DND-41 (cell line): ENCODE measurements around the gene KLK14.

Source experiments
- ATAC-seq: fragments of 200-7000 bp; cut with Tn5 transposase; 3 replicates; pipeline ENCODE4 v1.9.1; 2021; ENCODE audit warnings: low read depth; ENCODE audit not compliant: insufficient read depth
- DNase-seq: peaks from one replicate; pipeline ENCODE4 v3.0.0-alpha.2; 2020
- H2AFZ ChIP-seq: 2 replicates; pipeline ENCODE4 v1.6.0; 2012; ENCODE audit warnings: low read depth, low read length
- H3K27ac ChIP-seq: 2 replicates; pipeline ENCODE4 v1.5.1; 2012; ENCODE audit warnings: low read length, inconsistent platforms
- H3K27me3 ChIP-seq: fragments of 200-600 bp; sonication (generic); 2 replicates; pipeline ENCODE4 v1.6.0; 2012; ENCODE audit warnings: low read length, mild to moderate bottlenecking, inconsistent platforms; ENCODE audit not compliant: insufficient read depth, poor library complexity
- H3K36me3 ChIP-seq: 2 replicates; pipeline ENCODE4 v1.5.1; 2012; ENCODE audit warnings: low read length, inconsistent platforms; ENCODE audit not compliant: insufficient read depth
- H3K4me1 ChIP-seq: 2 replicates; pipeline ENCODE4 v1.5.1; 2012; ENCODE audit warnings: mild to moderate bottlenecking, low read length; ENCODE audit not compliant: insufficient read depth
- H3K4me2 ChIP-seq: 2 replicates; pipeline ENCODE4 v1.6.0; 2012; ENCODE audit warnings: mild to moderate bottlenecking, moderate library complexity, low read length, inconsistent platforms; ENCODE audit not compliant: insufficient read depth
- H3K4me3 ChIP-seq, 2 experiments: fragments of 200-600 bp in 1 of 2; shearing (Covaris generic) in 1 of 2; 2 replicates each; pipeline ENCODE4 v1.5.1; 2012 to 2016; ENCODE audit warnings: inconsistent platforms in 2 of 2, low read length in 2 of 2, mild to moderate bottlenecking in 2 of 2, low read depth in 1 of 2, moderate library complexity in 1 of 2
- H3K79me2 ChIP-seq: 2 replicates; pipeline ENCODE4 v1.6.0; 2012; ENCODE audit warnings: low read length, inconsistent platforms; ENCODE audit not compliant: insufficient read depth
- H3K9ac ChIP-seq: 2 replicates; pipeline ENCODE4 v1.6.0; 2012; ENCODE audit warnings: low read depth, mild to moderate bottlenecking, inconsistent platforms, low read length, moderate library complexity
- H3K9me3 ChIP-seq: 2 replicates; pipeline ENCODE4 v1.5.1; 2012; ENCODE audit warnings: low read length, moderate library complexity, mild to moderate bottlenecking, inconsistent platforms; ENCODE audit not compliant: insufficient read depth, severe bottlenecking
- H4K20me1 ChIP-seq: 2 replicates; pipeline ENCODE4 v1.6.0; 2012; ENCODE audit warnings: low read length; ENCODE audit not compliant: insufficient read depth
- EZH2 ChIP-seq: IDR thresholded peaks from 3 replicates; pipeline ENCODE4 v1.6.1; 2012; ENCODE audit warnings: borderline replicate concordance, low read depth, mild to moderate bottlenecking, moderate library complexity, low read length, inconsistent platforms; ENCODE audit not compliant: severe bottlenecking
- TF ChIP-seq, protein P1 (sequence below): IDR thresholded peaks from 2 replicates; pipeline ENCODE4 v1.5.1; 2012; ENCODE audit warnings: borderline replicate concordance, low read length, moderate library complexity, mild to moderate bottlenecking; ENCODE audit not compliant: poor library complexity, severe bottlenecking; ENCODE audit errors: extremely low read depth

KLK14 gene

DNA sequence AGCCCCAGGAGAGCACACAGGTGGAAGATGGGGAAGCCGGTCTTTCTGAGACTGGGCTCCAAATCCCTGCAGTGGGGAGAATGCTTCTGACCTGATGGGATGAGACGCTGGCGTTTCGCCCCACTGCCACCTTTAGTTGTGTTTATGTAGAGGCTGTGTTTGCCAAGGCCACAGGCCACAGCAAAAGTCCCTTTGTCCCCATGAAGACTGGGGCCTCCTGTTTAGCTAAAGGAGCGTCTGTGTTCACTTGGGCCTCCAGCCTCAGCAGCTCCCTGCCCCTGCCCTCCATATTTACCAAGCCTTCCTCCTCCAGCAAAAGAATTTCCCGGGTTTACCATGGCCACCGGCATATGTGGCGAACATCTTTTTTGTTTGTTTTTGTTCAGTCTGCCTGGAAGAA is 10.4 kb upstream of the KLK14 start:
- ATAC-seq = no peak
- H3K4me2 ChIP-seq = no peak overlapping the region

DNA sequence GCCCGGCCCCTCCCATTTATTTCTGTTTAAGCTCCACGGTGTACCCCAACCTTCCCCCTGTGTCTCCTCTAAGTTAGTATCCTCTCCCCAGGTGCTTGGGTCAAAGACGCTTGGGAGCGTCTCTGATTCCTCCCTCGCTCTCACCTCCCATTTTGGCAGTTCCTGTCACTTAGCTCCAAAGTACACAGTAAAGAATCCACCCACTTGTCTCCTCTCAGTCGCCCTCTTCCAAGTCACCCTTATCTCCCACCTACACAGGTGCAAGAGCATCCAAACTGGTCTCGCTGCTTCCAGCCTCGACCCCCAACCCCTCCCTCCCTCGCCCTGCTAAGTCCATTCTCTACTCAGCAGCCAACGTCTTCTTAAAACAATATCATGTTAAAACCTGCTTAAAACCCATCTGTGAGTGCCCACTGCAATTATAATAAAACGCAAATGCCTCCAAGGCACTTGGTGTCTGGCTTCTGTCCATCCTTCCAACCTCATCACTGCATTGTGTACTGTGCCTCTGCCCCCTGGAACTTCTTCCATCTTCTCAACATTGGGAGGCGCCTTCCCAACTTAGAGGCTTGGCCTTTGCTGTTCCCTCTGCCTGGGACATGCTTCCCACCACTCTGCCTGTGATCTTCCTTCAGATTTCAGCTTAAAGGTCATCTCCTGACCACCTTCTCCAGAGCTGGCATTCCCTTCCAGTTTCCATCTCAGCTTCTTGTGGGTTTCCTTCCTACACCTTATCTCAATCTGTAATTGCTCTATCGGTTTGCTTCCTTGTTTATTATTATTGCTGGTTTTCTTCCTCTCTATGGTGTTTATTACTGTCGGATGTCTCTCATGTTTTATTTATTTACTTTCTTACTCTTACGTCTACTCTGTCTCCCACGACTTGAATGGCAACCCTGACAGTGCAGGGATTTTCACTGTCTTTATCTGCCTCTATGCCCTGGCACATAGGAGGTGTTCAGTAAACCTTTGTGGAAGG is 9.5 kb upstream of the KLK14 start:
- H3K79me2 ChIP-seq = no peaks in the 10 kb centered on the region
- no peak overlapping the region for H2AFZ ChIP-seq
- no peak for TF ChIP-seq EZH2
- TF ChIP-seq, protein P1, sequence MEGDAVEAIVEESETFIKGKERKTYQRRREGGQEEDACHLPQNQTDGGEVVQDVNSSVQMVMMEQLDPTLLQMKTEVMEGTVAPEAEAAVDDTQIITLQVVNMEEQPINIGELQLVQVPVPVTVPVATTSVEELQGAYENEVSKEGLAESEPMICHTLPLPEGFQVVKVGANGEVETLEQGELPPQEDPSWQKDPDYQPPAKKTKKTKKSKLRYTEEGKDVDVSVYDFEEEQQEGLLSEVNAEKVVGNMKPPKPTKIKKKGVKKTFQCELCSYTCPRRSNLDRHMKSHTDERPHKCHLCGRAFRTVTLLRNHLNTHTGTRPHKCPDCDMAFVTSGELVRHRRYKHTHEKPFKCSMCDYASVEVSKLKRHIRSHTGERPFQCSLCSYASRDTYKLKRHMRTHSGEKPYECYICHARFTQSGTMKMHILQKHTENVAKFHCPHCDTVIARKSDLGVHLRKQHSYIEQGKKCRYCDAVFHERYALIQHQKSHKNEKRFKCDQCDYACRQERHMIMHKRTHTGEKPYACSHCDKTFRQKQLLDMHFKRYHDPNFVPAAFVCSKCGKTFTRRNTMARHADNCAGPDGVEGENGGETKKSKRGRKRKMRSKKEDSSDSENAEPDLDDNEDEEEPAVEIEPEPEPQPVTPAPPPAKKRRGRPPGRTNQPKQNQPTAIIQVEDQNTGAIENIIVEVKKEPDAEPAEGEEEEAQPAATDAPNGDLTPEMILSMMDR = no peak
- no peak overlapping the region for H3K9ac ChIP-seq
- ATAC-seq (no peak), DNase-seq (no peak)
- no peaks in the 10 kb centered on the region for H3K36me3 ChIP-seq
- no peaks in the 10 kb centered on the region for H3K27me3 ChIP-seq
- H4K20me1 ChIP-seq = peaks cover 13% of the 10 kb centered on the region
- no peak overlapping the region for H3K27ac ChIP-seq
- no peaks in the 10 kb centered on the region for H3K4me1 ChIP-seq
- no peak overlapping the region for H3K4me2 ChIP-seq
- no peak overlapping the region for H3K4me3 ChIP-seq
- no peaks in the 10 kb centered on the region for H3K9me3 ChIP-seq

More for the DNA sequence above, 10.4 kb upstream of the KLK14 start:
- no peak for TF ChIP-seq EZH2
- TF ChIP-seq, protein P1 = no peak
- peaks cover 20% of the 10 kb centered on the region for H4K20me1 ChIP-seq
- no peaks in the 10 kb centered on the region for H3K4me1 ChIP-seq
- H3K4me3 ChIP-seq = no peak overlapping the region
- DNase-seq = no peak
- no peak overlapping the region for H3K27ac ChIP-seq
- no peak overlapping the region for H2AFZ ChIP-seq
- no peaks in the 10 kb centered on the region for H3K9me3 ChIP-seq
- no peak overlapping the region for H3K9ac ChIP-seq
- peaks cover 5% of the 10 kb centered on the region for H3K36me3 ChIP-seq
- H3K79me2 ChIP-seq = no peaks in the 10 kb centered on the region
- H3K27me3 ChIP-seq = no peaks in the 10 kb centered on the region

DNA sequence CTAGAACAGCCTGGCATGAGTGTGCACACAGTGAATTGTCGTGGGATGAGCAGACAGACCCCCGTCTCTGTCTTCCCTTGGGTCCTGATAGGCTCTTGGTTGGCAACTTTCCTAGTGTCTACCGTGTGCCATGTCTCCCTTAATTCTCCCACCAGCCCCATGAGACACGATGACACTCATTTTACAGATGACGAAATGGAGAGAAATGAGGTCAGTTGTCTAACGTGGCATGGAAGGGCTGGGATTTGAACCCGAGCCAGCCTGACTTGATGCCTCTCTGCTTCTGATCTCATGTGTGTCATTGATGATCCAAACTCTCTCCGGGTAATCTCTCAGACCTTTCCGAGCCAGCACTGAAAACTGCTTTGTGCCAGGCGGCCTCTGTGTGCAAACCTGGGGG is 8.4 kb upstream of the KLK14 start:
- DNase-seq (no peak), ATAC-seq (no peak)
- no peak overlapping the region for H2AFZ ChIP-seq
- peaks cover 6% of the 10 kb centered on the region for H4K20me1 ChIP-seq
- H3K4me2 ChIP-seq = no peak overlapping the region
- no peaks in the 10 kb centered on the region for H3K4me1 ChIP-seq
- H3K36me3 ChIP-seq = no peaks in the 10 kb centered on the region
- no peak for TF ChIP-seq EZH2
- TF ChIP-seq, protein P1 = no peak
- no peaks in the 10 kb centered on the region for H3K79me2 ChIP-seq
- no peaks in the 10 kb centered on the region for H3K27me3 ChIP-seq
- no peak overlapping the region for H3K27ac ChIP-seq
- no peak overlapping the region for H3K9ac ChIP-seq
- H3K9me3 ChIP-seq = no peaks in the 10 kb centered on the region
- no peak overlapping the region for H3K4me3 ChIP-seq
